Tibial artery (tissue), 4 donors: Measurements from ENCODE around the gene SLC9A3.

Experiments used
- DNase-seq, 2 donors: peaks; one replicate each; pipeline ENCODE4 v3.0.0-alpha.2; 2019
- H3K27ac ChIP-seq, 2 donors: fragments of 200-600 bp; sonication (generic) in 1 of 2; 1 replicate in 1 of 2; 2 replicates in 1 of 2; pipeline ENCODE4 v1.5.1; 2018 to 2019; ENCODE audit warnings: mild to moderate bottlenecking in 1 of 2
- H3K27me3 ChIP-seq, 2 donors: fragments of 200-600 bp; sonication (generic) in 1 of 2; one replicate each; pipeline versions ENCODE4 v1.5.1 to v1.6.0; 2016 to 2019
- H3K36me3 ChIP-seq, 3 donors: fragments of 200-600 bp; sonication (generic) in 2 of 3; one replicate each; pipeline ENCODE4 v1.5.1; 2016 to 2019; ENCODE audit warnings: mild to moderate bottlenecking in 2 of 3
- H3K4me1 ChIP-seq, 4 donors: fragments of 200-600 bp; sonication (generic) in 2 of 4; 1 replicate in 3 of 4; 2 replicates in 1 of 4; pipeline ENCODE4 v1.5.1; 2016 to 2019
- H3K4me3 ChIP-seq, 2 donors: fragments of 200-600 bp; sonication (generic) in 1 of 2; 1 replicate in 1 of 2; 2 replicates in 1 of 2; pipeline ENCODE4 v1.5.1; 2018 to 2019; ENCODE audit warnings: mild to moderate bottlenecking in 2 of 2
- H3K9me3 ChIP-seq, 3 donors: fragments of 200-600 bp; sonication (generic) in 1 of 3; one replicate each; pipeline ENCODE4 v1.5.1; 2016 to 2019
- intact Hi-C: fragments of 100-400 bp; cut with DNase I; formaldehyde crosslinking; loops from one replicate; pipeline ENCODE4 v1.15.0; 2023; ENCODE audit warnings: low total_unique reads
- TF ChIP-seq, protein P1 (sequence below), 2 experiments: fragments of 200-600 bp in 1 of 2; fragments of 450-650 bp in 1 of 2; IDR thresholded peaks; one replicate each; pipeline ENCODE4 v1.5.1; 2017 to 2019; ENCODE audit warnings: antibody characterized with exemption in 2 of 2, mild to moderate bottlenecking in 1 of 2, moderate library complexity in 1 of 2

Gene SLC9A3

DNA sequence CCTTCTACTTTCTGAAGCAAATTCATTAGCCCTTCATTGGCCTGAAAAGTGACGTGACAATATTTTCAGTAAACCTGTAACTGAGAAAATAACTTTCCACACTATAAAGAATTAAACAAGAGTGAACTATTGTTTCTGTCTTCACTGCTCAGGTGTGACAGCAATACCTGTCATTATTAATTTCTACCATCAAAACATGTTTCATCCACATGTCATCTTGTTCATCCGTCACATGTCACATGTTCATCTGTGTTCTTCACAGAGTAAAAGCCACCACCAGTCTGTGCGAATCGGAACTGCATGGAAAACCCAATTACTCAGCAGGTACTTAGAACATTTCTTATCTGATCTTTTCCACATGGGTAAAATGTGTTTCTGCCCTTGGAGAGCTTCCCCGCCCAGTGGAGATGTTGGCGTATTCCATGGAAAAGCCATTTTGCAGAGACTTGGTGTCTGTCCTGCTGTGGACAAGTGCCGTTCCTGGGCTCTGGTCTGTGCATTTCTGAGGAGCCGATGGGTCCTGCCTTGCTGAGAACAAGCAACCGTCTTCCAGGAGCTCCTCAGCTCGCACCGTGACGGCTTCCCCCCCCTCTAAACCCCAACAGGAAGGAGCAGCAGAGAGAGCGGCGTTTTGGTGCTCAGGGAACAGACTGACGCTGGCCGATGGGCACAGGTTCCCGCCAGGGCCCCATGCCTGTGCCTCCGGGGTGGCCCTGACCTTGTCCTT is 91.9 kb downstream of the SLC9A3 start:
- no peaks in the 10 kb centered on the region for H3K36me3 ChIP-seq
- no peaks in the 10 kb centered on the region for H3K9me3 ChIP-seq
- TF ChIP-seq, protein P1, sequence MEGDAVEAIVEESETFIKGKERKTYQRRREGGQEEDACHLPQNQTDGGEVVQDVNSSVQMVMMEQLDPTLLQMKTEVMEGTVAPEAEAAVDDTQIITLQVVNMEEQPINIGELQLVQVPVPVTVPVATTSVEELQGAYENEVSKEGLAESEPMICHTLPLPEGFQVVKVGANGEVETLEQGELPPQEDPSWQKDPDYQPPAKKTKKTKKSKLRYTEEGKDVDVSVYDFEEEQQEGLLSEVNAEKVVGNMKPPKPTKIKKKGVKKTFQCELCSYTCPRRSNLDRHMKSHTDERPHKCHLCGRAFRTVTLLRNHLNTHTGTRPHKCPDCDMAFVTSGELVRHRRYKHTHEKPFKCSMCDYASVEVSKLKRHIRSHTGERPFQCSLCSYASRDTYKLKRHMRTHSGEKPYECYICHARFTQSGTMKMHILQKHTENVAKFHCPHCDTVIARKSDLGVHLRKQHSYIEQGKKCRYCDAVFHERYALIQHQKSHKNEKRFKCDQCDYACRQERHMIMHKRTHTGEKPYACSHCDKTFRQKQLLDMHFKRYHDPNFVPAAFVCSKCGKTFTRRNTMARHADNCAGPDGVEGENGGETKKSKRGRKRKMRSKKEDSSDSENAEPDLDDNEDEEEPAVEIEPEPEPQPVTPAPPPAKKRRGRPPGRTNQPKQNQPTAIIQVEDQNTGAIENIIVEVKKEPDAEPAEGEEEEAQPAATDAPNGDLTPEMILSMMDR (IDR thresholded peaks at IDR 0.05) = no peak
- H3K27me3 ChIP-seq = peaks cover 0 to 52% of the 10 kb centered on the region in 2 donors
- no peaks in the 10 kb centered on the region for H3K4me1 ChIP-seq
- no peak overlapping the region for H3K4me3 ChIP-seq
- peak in 1 of 2 donors; percentile 41 for DNase-seq
- no peak overlapping the region for H3K27ac ChIP-seq
- intact Hi-C loops = no loop called here

DNA sequence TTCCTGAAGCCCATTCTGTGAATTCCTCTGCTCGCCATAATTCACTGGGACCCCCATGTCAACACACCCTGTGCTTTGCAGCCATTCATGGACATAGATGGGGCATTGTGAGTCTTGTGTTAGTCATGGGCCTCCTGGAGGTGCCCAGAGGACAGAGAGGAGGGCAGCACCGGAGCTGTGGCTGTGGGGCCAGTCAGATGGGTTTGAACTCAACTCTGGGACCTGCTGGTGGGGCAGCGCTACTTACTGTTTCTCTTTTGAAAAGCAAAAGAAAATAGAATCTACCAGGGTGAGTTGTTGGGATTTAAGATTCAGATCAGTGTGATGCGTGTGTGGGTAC is 92.6 kb downstream of the SLC9A3 start:
- peak in 1 of 2 donors; percentile 34 for DNase-seq
- Histone ChIP-seq H3K9me3 (no peaks in the 10 kb centered on the region), H3K27ac (no peak overlapping the region), H3K4me3 (no peak overlapping the region), H3K4me1 (no peaks in the 10 kb centered on the region), H3K36me3 (no peaks in the 10 kb centered on the region), H3K27me3 (peaks cover 0 to 45% of the 10 kb centered on the region in 2 donors)
- TF ChIP-seq, protein P1 (IDR thresholded peaks at IDR 0.05) = no peak
- intact Hi-C loops = no loop called here

DNA sequence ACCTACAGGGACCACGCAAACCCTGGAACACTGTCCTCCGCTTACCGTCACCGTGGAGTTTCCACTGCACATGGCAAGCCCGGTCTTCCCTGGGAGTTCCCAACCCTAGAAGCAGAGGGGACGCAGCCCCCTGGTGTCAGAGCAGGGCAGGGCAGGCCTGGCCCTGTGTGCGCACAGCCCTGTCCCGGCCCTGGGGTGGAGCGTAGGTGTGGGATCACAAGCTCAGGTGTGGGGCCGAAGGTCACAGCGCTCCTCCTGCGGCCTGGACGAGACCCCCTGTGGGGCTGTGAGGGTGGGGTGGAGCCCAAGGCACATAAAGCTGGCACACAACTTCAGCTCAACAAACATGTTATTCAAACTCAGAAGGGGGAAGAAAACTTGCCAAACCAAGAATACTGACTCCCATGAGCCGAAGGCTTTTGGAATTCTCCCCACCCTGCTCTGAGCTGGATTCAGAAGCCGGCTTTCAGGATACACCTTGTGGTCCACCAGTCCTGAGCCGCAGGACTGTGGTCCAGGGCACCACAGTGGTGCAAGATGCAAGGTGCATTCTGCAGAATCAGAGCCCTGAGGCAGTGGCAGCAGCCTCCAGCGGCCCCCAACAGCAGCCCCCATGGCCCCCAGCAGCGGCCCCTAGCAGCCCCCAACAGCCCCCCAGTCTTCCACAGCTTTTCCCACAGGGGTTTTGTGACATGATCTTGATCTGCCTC is 93.1 kb downstream of the SLC9A3 start:
- peak in 1 of 2 donors; percentile 66 for DNase-seq
- intact Hi-C loops = no loop called here
- Histone ChIP-seq H3K9me3 (no peaks in the 10 kb centered on the region), H3K4me3 (no peak overlapping the region), H3K36me3 (no peaks in the 10 kb centered on the region), H3K27me3 (peaks cover 0 to 40% of the 10 kb centered on the region in 2 donors), H3K4me1 (no peaks in the 10 kb centered on the region), H3K27ac (no peak overlapping the region)
- TF ChIP-seq, protein P1 (IDR thresholded peaks at IDR 0.05) = no peak

DNA sequence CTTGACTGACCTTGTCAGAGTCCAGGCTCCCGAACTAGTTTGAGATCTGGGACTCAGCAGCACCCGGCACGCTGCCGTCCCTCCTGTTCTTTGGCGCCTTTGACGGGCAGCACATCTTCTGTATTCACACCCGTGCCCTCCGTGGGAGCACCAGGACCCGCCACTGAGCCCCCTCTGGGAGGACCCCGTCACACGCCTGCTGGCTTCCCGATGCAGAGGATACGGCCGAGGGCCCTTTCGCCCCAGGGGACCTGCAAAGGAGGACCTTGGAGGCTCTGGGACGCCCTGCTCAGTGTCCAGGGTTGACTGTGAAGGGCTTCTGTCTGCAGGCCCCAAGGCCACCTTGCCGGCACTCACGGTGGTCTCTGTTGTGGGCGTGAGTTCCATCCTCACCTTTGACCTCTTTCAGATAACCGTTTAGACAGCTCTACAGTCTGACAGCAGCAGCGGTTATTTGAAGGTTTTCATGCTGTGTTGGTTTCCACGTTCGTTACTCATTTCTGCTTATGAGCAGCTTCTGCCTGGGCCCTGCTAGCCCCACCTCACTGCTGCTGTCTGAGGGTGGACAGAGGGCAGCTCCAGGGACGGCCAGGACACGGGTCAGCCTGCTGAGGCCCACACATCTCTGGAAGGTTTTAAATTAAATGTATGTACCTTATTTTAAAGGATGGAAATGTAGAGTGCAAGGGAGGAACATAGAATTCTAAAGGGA is 93.9 kb downstream of the SLC9A3 start:
- Histone ChIP-seq H3K27me3 (peaks cover 0 to 35% of the 10 kb centered on the region in 2 donors), H3K36me3 (no peaks in the 10 kb centered on the region), H3K4me1 (no peaks in the 10 kb centered on the region), H3K4me3 (no peak overlapping the region), H3K9me3 (no peaks in the 10 kb centered on the region), H3K27ac (no peak overlapping the region)
- TF ChIP-seq, protein P1 (IDR thresholded peaks at IDR 0.05) = no peak
- intact Hi-C loops = no loop called here
- DNase-seq = peak in 1 of 2 donors; percentile 34

DNA sequence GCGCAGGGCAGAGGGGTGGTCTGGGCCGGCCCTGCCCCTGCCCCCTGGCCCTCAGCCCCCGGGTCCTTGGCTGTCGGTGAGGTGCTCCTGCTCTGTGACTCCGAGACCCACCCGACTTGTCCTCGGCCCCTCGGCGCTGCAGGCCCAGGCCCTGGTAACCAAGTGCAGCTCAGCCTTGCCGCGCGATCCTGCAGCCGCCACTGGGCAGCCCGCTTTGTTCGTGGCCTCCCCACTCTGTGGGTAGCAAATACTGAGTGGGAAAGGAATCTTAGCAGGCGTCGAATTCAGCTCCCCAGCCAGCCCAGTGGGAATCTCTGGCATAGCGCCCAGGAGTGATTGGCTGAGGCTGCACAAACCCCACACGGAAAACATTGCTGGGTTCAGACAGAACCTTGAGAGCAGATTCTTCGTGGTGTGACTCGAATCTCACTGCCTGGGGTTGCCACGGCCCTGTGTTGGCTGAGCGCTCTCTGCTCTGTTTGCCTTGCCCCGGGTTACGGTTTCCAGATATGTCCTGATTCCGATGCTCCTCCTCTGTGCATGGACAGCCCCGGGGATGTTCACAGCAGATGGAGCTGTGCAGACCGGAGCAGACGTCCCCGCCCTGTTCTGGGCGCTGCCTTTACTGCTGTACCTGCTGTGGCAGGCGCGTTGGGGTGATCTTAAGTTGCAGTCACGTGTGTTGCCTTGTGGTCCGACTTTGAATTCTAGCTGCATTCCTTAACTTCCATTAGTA is 94.6 kb downstream of the SLC9A3 start:
- Histone ChIP-seq H3K4me3 (no peak overlapping the region), H3K9me3 (no peaks in the 10 kb centered on the region), H3K4me1 (no peaks in the 10 kb centered on the region), H3K27ac (no peak overlapping the region), H3K27me3 (peaks cover 0 to 31% of the 10 kb centered on the region in 2 donors), H3K36me3 (no peaks in the 10 kb centered on the region)
- intact Hi-C loops = no loop called here
- TF ChIP-seq, protein P1 (IDR thresholded peaks at IDR 0.05) = no peak
- peak; percentile 19 to 59 for DNase-seq
